ENCODE results near the gene WDR59.

- TF ChIP-seq, protein P1, sequence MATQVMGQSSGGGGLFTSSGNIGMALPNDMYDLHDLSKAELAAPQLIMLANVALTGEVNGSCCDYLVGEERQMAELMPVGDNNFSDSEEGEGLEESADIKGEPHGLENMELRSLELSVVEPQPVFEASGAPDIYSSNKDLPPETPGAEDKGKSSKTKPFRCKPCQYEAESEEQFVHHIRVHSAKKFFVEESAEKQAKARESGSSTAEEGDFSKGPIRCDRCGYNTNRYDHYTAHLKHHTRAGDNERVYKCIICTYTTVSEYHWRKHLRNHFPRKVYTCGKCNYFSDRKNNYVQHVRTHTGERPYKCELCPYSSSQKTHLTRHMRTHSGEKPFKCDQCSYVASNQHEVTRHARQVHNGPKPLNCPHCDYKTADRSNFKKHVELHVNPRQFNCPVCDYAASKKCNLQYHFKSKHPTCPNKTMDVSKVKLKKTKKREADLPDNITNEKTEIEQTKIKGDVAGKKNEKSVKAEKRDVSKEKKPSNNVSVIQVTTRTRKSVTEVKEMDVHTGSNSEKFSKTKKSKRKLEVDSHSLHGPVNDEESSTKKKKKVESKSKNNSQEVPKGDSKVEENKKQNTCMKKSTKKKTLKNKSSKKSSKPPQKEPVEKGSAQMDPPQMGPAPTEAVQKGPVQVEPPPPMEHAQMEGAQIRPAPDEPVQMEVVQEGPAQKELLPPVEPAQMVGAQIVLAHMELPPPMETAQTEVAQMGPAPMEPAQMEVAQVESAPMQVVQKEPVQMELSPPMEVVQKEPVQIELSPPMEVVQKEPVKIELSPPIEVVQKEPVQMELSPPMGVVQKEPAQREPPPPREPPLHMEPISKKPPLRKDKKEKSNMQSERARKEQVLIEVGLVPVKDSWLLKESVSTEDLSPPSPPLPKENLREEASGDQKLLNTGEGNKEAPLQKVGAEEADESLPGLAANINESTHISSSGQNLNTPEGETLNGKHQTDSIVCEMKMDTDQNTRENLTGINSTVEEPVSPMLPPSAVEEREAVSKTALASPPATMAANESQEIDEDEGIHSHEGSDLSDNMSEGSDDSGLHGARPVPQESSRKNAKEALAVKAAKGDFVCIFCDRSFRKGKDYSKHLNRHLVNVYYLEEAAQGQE (IDR thresholded peaks at IDR 0.05; ENCODE audit: unreplicated experiment) = no peak
- no peak for TF ChIP-seq CTCF (conservative IDR thresholded peaks at IDR 0.05; ENCODE audit: low read depth in 2 of 2)
- TF ChIP-seq, protein P2, sequence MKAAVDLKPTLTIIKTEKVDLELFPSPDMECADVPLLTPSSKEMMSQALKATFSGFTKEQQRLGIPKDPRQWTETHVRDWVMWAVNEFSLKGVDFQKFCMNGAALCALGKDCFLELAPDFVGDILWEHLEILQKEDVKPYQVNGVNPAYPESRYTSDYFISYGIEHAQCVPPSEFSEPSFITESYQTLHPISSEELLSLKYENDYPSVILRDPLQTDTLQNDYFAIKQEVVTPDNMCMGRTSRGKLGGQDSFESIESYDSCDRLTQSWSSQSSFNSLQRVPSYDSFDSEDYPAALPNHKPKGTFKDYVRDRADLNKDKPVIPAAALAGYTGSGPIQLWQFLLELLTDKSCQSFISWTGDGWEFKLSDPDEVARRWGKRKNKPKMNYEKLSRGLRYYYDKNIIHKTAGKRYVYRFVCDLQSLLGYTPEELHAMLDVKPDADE (IDR thresholded peaks at IDR 0.05) = no peak
- TF ChIP-seq EZH2 (IDR thresholded peaks at IDR 0.05; ENCODE audit: low read depth, unreplicated experiment) = no peak
- no peak for TF ChIP-seq ZNF331 (CRISPR knock-in tag; IDR thresholded peaks at IDR 0.05; ENCODE audit: low read depth)
Observed at GRCh38 chr16:75027520-75028300, 42.8 kb upstream of the WDR59 start.
